Cardiac muscle cell (in vitro differentiated cells and primary cell): ENCODE results near the gene ACTR1A. TPM values are rescaled to one million over a fixed set of nuclear protein-coding genes. Genes with fewer than 3 reads are reported as not detected.

Experiments
- DNase-seq, 2 donors: peaks; one replicate each; pipeline versions ENCODE4 v3.0.0 to v3.0.0-alpha.2; 2010 to 2017; ENCODE audit warnings: low read depth in 1 of 2, low spot score in 1 of 2
- H3K27ac ChIP-seq: fragments of 200-600 bp; sonication (generic); 2 replicates; pipeline ENCODE4 v1.5.1; 2016
- H3K27me3 ChIP-seq: fragments of 200-600 bp; sonication (generic); 2 replicates; pipeline ENCODE4 v1.6.0; 2016; ENCODE audit warnings: control low read depth
- H3K36me3 ChIP-seq: fragments of 200-600 bp; sonication (generic); 2 replicates; pipeline ENCODE4 v1.5.1; 2016; ENCODE audit warnings: control low read depth
- H3K4me1 ChIP-seq: fragments of 200-600 bp; sonication (generic); 2 replicates; pipeline ENCODE4 v1.8.1; 2017; ENCODE audit warnings: low read depth, mild to moderate bottlenecking, mixed run types
- H3K4me3 ChIP-seq: fragments of 200-600 bp; sonication (generic); 2 replicates; pipeline ENCODE4 v1.5.1; 2016; ENCODE audit warnings: mild to moderate bottlenecking
- H3K9me3 ChIP-seq: fragments of 200-600 bp; sonication (generic); 2 replicates; pipeline ENCODE4 v1.5.1; 2017; ENCODE audit warnings: low read depth, mild to moderate bottlenecking, control low read depth
- CTCF ChIP-seq: IDR thresholded peaks from 2 replicates; pipeline ENCODE4 v1.5.1; 2012; ENCODE audit warnings: low read depth, mild to moderate bottlenecking, low read length
- polyA plus RNA-seq: library from polyadenylated mRNA; unstranded; fragments of >200 nt; fragmentation: Nextera tagmentation; extraction: Ambion mirVana; gene quantifications from 2 replicates; pipeline ENCODE4 v1.2.1, GENCODE V29; 2016
- total RNA-seq: library from RNA; depleted of rRNA; stranded (reverse); fragments of >200 nt; gene quantifications from 2 replicates; pipeline ENCODE4 v1.2.3, GENCODE V29; 2016

ACTR1A gene
- total and polyA plus RNA-seq, 2 experiments from 2014 or later: 135 to 165 TPM

GRCh38 chr10:102492344-102492939, 10.1 kb downstream of the ACTR1A start:
- Histone ChIP-seq H3K9me3 (no peaks in the 10 kb centered on the region), H3K36me3 (peaks cover 20% of the 10 kb centered on the region), H3K4me3 (no peak overlapping the region), H3K27ac (no peak overlapping the region), H3K27me3 (no peaks in the 10 kb centered on the region), H3K4me1 (no peaks in the 10 kb centered on the region)
- DNase-seq: no peak
- no peak for TF ChIP-seq CTCF

- Histone ChIP-seq H3K27ac (no peak overlapping the region), H3K4me3 (no peak overlapping the region), H3K27me3 (no peaks in the 10 kb centered on the region), H3K9me3 (no peaks in the 10 kb centered on the region), H3K4me1 (no peaks in the 10 kb centered on the region), H3K36me3 (peaks cover 32% of the 10 kb centered on the region)
- no peak for TF ChIP-seq CTCF
- DNase-seq: no peak
Observed at GRCh38 chr10:102491136-102491535, 11.4 kb downstream of the ACTR1A start.

GRCh38 chr10:102485093-102485784, 17.3 kb downstream of the ACTR1A start:
- Histone ChIP-seq H3K4me1 (no peaks in the 10 kb centered on the region), H3K4me3 (no peak overlapping the region), H3K9me3 (no peaks in the 10 kb centered on the region), H3K27me3 (no peaks in the 10 kb centered on the region), H3K36me3 (peaks cover 83% of the 10 kb centered on the region), H3K27ac (no peak overlapping the region)
- DNase-seq: no peak
- no peak for TF ChIP-seq CTCF

GRCh38 chr10:102484021-102484420, 18.5 kb downstream of the ACTR1A start:
- H3K9me3 ChIP-seq: no peaks in the 10 kb centered on the region
- H3K4me1 ChIP-seq: peaks cover 5% of the 10 kb centered on the region
- TF ChIP-seq CTCF: no peak
- H3K27ac ChIP-seq: no peak overlapping the region
- H3K4me3 ChIP-seq: no peak overlapping the region
- H3K27me3 ChIP-seq: no peaks in the 10 kb centered on the region
- DNase-seq: no peak
- peaks cover 77% of the 10 kb centered on the region for H3K36me3 ChIP-seq

- Histone ChIP-seq H3K36me3 (peaks cover 44% of the 10 kb centered on the region), H3K9me3 (no peaks in the 10 kb centered on the region), H3K27me3 (no peaks in the 10 kb centered on the region), H3K4me3 (no peak overlapping the region), H3K27ac (peak overlapping the region; percentile 23), H3K4me1 (peaks cover 5% of the 10 kb centered on the region)
- DNase-seq: no peak
- TF ChIP-seq CTCF: no peak
Observed at GRCh38 chr10:102480396-102480795, 22.1 kb downstream of the ACTR1A start.
